CD4-positive, alpha-beta T cell treated with Interleukin-17A for 4 hours (primary cell): Measurements from ENCODE around the gene RAB3GAP2.
"Not testable (repeated sequence)": the region's sequence is repeated elsewhere in the genome, so short reads cannot be mapped to it uniquely, and the experiment has no call there.

Source experiments
- DNase-seq: peaks from one replicate; pipeline ENCODE4 v3.0.0-alpha.2; 2020; ENCODE audit warnings: mixed read lengths

The RAB3GAP2 gene

DNA sequence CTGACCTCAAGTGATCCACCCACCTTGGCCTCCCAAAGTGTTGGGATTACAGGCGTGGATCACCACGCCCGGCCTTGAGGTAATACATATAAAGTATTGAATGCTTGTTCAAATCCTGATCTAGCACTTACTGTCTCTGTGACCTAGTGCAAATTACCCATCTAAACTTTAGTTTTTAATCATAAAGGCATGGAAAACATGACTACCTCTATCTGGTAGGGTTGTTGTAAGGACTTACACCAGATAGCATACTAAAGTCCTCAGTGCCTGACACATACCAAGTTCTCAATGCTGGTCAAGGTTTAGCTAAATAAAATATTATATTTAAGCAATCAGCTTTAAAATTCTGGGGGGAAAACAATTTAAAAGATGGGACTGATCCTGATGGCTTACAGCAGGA is 38.3 kb downstream of the RAB3GAP2 start:
- no peak for DNase-seq

DNA sequence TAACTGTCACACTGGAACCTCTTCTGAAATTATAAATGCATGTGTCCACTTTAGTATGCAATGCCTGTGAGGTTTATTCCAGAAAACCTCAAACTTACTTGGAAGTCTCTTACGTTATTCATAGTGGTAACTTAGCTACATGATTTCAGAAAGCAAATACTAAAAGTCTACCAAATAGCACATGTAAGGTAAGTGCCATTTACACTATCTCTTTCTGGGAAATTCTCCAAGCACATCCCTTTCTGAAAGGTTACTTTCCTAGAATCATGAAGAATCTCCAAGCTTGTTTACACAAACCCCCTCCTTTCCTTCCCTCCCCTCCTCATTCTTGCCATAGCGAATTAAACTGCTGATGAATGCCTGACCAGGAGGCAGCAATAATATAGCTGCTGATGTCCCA is 42.5 kb downstream of the RAB3GAP2 start:
- DNase-seq = no peak

DNA sequence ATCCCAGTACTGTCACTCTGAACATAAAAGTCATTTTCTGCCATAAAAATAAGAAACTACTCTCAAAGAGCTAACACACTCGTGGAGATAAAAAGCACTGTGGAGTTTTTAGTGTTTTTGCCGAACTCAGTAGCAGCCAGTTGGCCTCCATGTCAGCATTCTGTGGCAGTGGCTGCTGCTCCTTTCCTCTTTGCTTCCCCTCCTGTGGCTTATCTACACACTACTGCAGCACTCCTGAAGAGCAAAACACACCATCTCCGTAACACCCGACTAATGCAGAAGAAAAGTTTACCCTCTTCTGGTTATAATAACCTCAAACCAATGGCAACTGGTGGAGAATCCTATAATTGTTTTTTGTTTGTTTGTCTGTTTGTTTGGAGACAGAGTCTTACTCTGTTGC is 44.9 kb downstream of the RAB3GAP2 start:
- DNase-seq = no peak

DNA sequence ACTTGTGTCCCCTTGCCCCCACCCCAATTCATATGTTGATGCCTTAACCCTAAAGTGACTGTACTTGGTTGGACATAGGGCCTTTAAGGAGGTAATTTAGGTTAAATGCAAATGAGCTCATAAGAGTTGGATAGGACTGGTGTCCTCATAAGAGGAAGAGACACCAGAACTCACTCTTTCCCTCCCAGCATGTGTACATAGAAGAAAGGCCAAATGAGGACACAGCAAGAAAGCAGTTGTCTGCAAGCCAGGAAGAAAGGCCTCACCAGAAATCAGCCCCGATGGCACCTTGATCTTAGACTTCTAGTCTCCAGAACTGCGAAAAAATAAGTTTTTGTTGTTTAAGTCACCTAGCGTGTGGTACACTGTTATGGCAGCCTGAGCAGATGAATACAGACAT is 45.5 kb downstream of the RAB3GAP2 start:
- no peak for DNase-seq

DNA sequence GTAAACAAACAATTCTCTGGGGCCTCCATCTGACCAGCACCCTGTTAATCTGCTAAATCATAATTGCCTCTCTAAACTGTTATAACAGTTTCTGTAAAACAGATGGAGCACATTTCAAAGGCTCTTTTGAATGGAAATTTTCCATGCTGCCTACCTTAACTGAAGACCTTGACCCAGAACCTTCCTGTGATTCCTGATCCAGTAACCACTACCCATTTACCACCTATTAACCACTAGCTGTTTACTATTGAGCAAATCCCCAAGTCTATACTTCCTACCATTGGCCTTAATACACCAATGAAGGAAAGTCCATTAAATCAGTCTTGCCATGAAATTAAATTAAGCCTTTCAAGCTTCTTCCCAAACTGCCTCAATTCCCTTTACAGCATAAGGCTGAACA is 46.3 kb downstream of the RAB3GAP2 start:
- no peak for DNase-seq

DNA sequence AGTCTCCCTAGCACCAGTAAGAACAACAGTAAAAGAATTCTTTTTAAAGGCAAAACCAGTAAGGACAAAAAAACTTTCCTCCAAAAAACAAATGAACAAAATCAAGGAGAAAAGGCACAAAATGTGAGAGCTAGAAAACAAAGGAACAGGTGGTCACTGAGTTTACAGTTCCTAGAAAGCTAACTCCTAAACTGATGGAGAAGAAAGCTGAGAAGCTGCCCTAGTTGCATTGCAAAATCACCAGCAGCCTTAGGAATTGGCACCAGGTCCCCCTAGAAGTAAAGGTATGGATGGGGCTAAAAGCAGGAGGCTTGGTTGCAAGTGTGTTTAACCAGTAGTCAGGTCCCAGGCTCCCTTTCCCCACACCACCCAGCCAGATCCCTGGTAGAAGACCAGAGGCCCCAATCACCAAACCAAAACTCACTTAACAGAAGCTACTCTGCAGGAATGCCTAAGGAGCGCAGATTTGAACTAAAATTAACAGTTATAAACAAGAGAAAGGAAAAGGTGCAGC is 47.6 kb downstream of the RAB3GAP2 start:
- no peak for DNase-seq

DNA sequence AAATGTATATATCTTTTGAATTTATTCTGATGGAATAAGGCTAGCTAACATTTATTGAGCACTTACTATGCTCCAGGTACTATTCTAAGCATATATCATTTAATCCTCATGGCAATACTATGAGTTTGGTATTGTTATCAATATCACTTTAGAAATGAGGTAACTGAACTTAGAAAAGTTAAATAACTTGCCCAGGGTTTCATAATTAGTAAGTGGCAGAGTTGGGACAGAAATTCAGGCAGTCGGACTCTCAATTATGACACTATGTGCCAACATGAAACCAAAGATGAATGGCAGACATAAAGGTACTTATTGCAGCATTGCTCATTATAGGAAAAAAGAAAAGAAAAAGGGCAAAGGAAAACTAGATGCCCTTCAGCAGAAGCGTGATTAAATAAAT is 48.2 kb downstream of the RAB3GAP2 start:
- DNase-seq = no peak

DNA sequence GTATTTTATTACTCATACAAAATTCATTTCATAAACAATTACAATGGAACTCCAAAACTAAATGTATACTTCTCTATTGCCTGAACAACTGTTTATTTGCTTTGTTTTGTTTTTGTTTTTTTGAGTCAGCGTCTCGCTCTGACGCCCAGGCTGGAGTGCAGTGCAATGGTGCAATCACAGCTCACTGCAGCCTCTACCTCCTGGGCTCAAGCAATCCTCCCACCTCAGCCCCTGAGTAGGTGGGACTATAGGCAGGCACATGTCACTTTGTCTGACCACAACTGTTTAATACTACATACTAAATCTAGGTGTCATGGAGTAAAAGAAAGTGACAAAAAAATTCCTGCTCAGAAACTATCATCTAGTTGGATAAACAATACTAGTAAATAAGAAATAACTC is 49.3 kb downstream of the RAB3GAP2 start:
- no peak for DNase-seq

DNA sequence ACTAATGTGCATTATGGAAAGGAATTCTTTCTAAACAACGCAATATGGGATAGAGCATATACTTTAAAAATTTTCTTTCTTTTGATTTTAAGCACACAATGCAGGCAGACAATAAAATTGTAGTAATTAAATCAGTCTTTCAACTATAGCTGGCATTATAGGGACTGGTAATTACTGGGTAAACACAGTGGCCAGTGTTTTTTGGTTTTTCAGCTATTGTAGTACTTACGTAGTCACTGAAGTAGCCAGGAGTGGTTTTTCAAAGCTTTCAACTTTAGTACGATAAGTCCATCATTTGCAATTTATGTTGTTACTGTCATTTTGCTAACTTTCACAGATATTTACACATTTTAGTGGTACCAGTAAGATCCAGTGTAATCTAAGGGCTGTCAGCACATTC is 50.6 kb downstream of the RAB3GAP2 start:
- no peak for DNase-seq

DNA sequence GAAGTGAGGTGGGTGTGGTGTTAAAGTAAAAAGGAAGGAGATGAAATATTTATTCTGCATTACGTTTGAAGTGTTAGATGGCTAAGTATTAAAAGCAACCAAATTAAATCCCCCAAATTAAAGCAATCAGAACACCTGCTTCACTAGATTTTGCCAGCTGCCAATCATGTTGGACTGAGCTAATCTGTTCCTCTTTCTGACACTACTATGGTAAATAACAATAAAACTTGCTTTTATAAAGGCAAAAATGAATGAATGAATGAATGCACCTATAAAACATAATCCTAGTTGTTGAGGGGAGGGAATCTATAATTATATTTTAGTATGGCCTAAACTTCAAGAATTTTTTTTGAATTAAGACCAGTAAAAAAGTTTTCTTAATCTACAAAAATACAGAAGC is 51.0 kb downstream of the RAB3GAP2 start:
- no peak for DNase-seq

DNA sequence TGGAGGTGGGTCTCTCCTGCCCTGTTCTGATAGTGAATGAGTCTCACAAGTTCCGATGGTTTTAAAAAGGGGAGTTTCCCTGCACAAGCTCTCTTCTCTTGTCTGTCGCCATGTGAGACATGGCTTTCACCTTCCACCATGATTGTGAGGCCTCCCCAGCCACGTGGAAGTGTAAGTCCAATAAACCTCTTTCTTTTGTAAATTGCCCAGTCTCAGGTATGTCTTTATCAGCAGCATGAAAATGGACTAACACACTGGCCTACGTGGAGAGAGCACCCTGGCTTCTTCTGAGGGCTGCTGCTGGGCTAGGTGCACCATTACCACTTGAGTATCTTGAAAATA is 51.6 kb downstream of the RAB3GAP2 start:
- not testable (repeated sequence) for DNase-seq

DNA sequence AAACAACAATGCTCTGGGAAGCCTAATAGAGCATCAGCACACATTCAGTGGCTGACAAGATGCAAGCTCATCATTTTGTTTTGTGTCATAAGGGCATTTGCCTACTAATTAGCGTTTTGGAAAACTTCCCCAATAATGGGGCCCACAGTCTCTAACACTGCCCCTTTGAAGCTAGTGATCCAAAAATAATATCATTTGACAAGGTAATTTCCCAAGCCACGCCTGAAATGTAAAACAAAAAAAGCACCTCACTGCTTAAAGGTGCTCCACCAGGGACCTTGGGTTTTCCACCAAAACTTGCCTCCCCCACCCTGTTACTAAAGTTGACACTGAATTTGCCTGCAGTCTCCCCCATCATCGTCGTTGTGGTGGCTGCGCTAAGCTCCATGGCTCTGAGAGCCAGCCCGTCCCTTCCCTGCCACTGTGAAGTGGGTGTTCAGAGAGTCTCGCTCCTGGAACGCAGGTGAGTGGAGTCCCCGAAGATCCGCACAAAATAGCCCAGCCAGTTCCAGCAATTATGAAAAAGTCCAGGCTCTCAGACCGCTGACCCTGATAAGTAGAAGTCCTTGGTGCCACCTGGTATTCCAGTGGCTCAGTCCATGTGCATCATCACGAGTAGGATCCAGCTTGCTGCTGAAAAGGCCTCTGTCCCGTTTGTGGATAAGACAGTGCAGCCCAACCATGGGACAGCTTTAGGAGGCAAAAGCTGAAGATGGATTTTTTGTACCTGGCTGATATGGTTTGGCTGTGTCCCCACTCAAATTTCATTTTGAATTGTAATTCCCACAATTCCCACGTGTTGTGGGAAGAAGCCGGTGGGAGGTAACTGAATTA is 52.2 kb downstream of the RAB3GAP2 start:
- DNase-seq = no peak

DNA sequence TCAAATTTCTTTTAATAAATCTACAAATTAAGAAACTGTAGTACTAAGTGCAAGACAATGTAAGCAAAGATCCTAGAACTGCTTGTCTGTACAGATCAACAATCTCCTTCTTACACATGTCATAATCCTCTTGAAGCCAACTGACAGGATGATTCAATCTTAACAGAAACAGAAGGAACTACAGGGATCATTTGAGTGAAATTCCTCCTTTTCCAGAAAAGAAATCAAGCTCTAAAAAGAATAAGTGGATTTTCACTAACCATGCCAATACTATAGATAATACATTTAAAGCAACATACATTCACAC is 53.2 kb downstream of the RAB3GAP2 start:
- no peak for DNase-seq

DNA sequence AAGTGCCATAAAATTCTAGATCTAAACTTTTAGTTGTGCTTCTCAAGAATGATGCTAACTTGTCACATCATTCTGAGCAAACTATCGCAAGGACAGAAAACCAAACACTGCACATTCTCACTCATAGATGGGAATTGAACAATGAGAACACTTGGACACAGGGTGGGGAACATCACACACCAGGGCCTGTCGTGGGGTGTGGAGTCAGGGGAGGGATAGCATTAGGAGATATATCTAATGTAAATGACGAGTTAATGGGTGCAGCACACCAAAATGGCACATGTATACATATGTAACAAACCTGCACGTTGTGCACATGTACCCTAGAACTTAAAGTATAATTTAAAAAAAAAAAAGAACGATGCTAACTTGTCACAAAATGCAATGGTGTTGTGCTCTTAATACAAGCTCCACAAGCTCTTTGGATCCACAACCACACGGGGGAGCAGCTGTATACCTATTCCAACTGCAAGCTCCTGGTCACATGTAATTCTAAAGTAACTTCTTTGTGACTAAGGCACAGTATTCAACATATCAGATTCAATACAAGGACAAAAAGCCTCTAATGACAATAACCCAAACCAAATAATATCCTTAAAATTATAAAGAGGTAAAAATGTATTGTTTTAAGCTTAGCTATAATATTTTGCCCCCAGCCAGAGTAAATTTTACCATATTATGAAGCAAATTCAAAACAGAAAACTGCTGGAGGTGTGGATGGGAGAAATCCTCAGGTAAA is 53.7 kb downstream of the RAB3GAP2 start:
- DNase-seq = peak; percentile 49

DNA sequence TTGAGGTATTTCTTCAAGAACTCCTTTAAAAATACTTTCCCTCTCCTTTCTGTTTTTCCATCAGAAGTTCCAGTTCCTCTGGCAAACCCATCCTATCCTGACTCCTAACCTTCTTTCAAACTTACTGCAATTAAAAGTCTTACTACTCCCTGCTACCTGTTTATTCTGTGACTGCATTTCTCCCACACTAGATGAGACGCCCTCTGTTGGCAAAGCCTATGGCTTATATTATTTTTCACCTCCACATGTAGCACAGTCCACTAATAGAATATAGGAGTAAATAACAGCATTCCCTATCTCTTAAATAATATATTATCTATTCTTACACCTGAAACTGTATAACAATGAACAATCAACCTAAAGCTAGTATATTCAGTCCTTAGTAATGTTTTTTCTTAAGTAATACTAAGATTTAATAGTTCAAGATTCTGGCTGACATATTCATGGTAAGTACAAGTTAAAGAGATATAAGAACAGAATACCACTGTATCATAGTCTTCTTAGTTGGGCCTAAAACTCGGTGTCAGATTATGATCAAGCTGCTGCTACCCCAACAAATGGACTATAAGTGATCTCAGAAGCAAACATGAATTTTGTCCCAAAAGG is 54.8 kb downstream of the RAB3GAP2 start:
- no peak for DNase-seq

DNA sequence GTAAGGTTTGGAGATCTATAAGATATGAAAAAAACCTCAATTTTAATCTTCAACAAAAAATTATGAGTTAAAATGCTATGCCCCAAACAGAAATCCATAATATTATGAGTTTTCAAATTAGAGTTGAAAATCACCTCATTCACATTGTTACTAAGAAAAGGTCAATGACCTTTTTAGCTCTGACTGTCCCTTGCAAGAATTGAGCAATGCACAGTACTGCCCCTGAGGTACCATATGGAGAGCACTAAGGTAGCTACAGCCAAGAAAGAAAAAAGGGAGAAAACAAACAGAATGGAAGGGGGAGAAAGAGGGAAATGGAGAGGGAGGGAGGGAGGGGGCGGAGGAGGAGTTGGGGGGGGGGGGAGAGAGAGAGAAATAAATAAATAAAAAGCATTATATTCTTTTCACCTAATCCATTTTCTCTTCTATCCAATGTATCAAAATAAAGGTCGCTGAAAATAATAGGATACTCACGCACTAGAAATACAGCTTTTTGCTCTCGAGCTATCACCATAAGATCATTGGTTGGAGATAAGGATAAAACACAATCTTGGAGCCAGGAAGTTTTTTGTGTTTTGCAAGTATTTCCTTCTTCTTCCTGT is 58.8 kb downstream of the RAB3GAP2 start:
- no peak for DNase-seq

DNA sequence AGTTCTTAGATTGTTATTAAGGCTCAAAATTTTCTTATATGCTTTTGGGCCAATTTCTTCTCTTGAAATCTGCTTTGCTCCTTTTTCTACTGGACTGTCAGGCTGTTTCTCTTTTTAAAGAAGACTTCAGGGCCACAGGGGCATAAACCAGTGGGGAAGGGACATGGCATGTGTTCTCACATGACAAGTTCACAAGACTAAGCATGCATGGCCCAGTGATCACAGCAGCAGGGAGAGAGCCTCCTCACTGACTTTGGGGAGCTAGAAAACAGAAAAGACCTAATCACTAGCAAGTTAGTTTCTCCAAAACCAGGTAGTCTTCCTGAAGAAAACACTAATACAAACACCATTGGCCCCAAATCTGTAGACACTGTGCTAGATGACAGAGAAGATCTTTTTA is 64.8 kb downstream of the RAB3GAP2 start:
- DNase-seq = no peak

DNA sequence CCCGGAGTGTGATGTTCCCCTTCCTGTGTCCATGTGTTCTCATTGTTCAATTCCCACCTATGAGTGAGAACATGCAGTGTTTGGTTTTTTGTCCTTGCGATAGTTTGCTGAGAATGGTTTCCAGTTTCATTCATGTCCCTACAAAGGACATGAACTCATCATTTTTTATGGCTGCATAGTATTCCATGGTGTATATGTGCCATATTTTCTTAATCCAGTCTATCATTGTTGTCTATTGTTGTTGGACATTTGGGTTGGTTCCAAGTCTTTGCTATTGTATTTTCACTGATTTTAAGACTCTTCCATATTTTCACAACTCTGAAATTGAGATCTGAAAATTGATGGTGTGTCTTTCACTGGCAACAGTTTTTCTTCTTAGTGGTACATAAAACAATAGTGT is 67.5 kb downstream of the RAB3GAP2 start:
- DNase-seq = not testable (repeated sequence)

DNA sequence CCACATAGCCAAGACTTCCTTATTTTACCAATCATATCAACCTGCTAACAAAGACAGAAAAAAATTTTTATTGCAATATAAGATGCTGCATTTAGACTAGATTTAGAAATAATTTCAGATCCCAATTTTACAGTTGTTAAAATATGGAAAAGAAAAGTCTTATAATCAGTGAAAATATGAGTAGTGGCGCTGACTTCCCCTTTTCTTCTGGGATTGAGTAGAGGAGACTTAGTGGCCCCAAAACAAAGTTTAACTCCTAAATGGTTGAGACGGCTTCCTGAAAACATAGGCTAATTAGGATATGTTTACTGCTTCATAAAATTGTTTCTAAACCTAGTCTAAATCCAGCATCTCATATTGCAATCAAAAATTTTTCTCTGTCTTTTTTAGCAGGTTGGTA is 68.4 kb downstream of the RAB3GAP2 start:
- no peak for DNase-seq

DNA sequence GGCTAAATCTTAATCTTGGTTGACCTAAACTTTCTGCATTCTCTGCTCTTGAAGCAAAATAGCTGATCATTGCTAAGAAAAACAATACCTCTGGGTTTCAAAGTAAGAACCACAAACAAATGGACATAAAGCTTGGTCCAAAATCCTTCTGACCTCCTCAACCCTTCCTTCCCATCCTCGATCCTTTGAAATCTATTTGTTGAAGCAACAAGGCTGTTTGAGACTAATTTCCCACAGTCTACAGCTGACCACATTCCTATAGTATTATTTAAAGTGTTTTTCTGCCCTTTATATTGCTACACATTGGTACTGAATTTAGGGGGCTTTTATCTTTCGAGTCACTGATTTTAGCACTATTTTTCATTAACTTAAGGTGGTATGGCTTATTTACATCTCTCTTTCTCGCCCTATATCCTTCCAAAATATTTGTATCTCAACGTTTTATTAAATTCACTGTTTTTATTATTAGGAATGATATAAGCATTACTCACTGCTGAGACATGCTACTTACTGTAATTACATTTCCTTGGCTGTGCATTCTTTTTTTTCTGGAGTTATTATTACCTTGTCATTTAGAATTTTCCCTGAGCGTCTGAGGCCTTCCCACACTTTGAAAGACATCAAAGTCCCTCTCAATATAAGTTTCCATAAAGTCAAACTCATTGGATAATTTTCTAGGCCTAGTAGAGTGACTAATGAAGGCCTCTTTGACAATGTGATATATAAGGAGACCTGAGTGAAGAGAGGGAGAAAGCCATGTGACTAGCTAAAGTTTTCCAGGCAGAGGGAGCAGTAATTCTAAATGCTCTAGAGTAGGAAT is 73.9 kb downstream of the RAB3GAP2 start:
- no peak for DNase-seq

DNA sequence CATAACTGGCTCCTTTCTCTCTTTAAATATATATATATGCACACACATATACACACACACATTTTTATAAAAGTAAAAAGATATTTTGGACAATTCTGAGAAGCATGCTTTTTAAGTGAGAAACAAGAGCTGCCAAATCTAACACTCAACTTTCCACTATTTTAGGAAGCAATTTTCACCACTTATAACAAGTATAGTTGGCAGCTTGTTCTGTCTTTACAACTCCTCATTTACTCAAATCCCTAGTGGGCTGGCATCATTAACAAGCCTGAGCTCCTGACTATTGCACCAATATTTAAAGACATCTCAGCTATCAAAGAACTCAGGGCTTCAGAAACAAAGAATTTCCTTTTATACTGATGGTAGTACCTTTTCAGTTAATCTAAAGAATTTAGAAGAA is 76.6 kb downstream of the RAB3GAP2 start:
- DNase-seq = no peak

DNA sequence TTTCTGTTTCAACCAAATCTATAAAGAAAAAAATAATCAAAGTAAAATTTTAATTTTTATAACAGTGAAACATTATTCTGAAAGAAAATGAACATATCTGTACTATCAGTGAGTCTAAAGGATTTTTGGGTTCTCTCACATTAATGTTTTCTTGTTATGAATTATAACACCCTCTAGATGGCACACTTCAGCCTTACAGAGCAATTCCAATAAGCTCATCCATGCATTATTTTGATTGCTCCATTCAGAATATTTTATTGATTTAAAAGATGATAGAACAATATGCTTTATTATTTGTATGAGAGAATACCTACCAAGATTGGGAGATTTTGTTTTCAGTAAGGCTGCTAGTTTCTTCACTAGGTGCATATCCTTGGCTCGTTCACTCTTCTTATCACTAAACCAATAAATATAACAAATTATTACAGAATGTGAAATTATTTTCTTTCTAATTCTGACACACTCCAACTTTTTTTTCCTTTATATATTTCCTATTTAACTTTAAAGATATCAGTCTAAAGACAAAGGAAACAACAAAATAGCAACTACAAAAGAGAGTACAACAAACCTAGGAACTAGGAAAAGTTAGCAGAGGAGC is 82.4 kb downstream of the RAB3GAP2 start:
- DNase-seq = no peak
